Kidney tubule cell (primary cell): ENCODE results near the gene BTBD7.
A peak's percentile ranks its signal among the peaks of the same experiment; 100 is the strongest.

ENCODE experiments used
- DNase-seq: peaks from one replicate; pipeline ENCODE4 v3.0.0-alpha.2; 2018; ENCODE audit warnings: low spot score

Gene BTBD7

DNA sequence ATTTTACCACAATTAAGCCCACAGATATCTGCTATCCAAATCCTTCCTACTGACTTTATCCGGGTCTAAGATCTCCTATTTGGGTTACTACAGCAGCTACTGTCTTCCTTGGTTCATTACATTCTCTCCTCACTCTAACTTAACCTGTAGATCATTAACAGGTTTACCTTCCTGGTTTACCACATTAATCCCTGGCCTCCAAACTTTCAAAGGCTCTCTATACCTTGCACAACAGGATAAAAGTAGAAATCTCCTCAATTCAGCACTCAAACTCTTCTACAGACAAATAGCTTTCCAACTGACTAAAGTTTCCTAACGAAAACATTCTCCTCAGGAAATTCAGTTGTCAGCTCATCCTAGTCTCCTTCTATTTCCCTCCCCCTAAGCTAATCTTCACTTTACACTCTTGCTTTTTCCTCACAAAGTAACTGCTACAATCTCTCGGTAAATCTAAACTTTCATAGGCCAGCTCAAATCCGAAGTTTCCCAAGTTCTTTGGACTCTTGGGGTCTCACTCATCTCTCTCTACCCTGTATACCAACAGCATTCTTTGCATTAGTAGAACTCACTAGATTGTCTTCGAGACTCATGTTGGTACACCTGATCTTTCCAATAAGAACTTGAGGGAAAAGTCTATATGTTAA, 2.7 kb downstream of the BTBD7 start:
- DNase-seq = peak; percentile 86

GRCh38 chr14:93328546-93328945, 4.3 kb downstream of the BTBD7 start:
- no peak for DNase-seq

DNA sequence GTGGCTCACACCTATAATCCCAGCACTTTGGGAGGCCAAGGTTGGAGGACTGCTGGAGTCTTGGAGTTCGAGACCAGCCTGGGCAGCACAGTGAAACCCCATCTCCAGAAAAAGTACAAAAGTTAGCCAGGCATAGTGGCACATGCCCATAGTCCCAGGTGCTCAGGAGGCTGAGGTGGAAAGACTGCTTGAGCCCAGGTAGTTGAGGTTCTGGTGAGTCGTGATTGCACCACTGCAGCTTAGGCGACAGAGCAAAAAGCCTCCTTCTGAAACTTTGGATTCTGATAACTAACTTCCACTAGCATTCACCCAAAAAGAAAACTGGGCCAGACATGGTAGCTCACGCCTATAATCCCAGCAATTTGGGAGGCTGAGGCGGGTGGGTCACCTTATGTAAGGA, 6.6 kb downstream of the BTBD7 start:
- peak; percentile 36 for DNase-seq

DNA sequence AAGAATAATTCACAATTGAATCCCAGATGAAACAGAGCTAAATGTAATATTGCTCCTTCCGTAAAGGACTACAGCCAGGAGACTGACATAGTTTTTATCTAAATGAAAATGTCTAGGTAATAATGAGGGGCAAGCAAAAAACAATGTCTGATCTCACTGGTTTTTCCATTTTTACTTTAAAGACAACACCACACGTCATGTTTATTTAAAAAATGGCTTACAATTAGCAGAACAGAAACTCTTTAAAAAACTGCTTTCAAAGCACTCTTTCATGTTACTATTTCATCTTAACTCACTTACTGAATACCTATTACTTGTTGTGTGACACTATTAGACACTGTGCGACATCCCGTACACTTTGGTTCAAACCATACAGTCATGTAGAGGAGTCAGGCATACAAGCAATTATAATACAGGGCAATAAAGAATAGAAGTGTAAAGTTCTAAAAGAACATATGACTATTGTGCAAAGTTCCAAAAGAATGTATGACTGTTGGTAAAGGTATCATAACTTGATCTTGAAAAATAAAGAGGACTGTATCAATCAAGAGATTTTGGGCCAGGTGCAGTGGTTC, 9.1 kb downstream of the BTBD7 start:
- DNase-seq = no peak

DNA sequence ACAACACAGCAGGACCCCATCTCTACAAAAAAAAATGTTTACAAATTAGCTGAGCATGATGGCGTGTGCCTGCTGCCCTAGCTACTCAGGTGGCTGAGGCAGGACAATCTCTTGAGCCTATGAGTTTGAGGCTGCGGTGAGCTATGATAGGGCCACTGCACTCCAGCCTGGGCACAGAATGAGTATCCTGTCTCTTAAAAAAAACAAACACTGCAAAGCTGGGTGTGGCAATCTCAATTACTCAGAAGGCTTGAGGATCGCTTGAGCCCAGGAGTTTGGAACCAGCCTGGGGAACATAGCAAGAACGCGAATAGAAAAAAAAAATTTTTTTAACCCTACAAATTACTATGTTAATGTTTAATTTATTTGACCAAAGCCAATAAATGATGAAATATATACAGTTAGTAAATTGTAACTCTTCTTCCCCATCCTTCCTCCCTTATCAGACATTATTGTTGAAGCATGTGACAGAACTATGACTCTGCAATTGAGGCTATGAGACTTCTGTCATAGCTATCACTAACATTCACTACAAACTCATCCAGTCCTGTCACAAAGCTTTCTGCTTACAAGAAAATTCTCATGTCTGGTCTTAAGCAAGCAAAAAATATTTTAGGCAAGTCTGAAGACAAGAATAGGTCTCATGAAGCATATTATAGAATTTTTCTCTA, 9.8 kb downstream of the BTBD7 start:
- DNase-seq = no peak

- DNase-seq = no peak
Measured at GRCh38 chr14:93320489-93320888, 12.3 kb downstream of the BTBD7 start.

DNA sequence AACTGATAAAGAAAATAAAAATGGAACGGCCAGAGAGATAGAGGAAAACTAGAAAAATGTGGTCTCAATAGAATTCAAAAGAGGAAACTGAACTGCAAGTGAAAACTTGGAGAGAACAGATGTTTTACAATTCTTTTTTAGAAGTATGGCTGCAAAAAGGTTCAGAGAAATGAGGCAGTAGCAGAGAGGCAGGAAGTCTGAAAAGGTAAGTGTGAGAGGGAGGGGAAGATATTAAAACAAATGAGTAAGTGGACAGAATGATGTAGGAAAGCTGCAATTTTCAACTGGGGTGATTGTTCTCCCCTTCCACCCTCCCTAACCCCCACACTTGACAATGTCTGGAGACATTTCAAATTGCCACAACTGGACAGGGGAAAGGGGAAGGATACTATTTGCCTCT, 12.9 kb downstream of the BTBD7 start:
- no peak for DNase-seq

DNA sequence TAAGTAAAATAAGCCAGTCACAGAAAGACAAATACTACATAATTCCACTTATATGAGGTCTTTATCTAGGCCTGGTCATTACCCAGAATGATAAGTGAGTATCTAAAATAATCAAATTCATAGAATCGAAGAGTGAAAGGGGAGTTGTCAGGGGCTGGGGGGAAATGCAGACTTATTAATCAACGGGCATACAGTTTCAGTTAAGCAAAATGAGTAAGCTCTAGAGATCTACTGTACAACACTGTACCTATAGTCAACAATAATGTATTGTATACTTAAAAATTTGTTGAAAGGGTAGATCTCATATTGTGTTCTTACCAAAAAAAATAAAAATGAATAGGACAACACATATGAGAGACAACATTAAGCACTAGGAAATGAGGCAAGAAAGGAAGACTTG, 13.3 kb downstream of the BTBD7 start:
- DNase-seq = no peak

DNA sequence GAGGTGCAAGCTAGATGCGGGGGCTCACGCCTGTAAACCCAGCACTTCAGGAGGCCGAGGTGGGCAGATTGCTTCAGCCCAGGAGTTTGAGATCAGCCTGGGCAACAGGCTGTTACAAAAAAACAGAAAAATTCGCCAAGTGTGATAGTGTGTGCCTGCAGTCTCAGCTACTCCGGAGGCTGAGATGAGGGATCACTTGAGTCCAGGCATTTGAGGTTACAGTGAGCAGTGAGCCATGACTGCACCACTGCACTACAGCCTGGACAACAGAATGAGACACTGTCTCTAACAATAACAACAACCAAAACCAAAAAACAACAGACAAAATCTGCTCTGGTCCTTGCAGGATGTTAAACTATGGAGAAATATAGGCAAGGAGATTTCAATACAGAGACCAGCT, 13.9 kb downstream of the BTBD7 start:
- peak; percentile 89 for DNase-seq

- DNase-seq = peak; percentile 78
Measured at GRCh38 chr14:93317875-93318807, 14.7 kb downstream of the BTBD7 start.

- DNase-seq = no peak
Measured at GRCh38 chr14:93317210-93317874, 15.5 kb downstream of the BTBD7 start.

- DNase-seq = no peak
Measured at GRCh38 chr14:93316716-93317115, 16.1 kb downstream of the BTBD7 start.

DNA sequence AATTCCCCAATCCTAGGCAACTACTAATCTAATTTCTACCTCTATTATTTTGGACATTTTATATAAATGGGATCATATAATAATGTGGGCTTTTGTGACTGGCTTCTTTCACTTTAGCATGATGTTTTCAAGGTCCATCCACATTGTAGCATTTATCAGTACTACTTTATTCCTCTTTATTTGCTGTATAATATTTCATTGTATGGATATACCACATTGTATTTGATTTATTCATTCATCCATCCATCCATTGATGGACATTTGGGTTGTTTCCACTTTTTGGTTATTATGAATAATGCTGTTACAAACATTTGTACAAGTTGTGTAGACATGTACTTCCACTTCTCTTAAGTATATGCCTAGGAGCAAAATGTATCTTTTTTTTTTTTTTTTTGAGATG, 17.3 kb downstream of the BTBD7 start:
- DNase-seq = no peak

- DNase-seq = no peak
Measured at GRCh38 chr14:93311082-93311481, 21.8 kb downstream of the BTBD7 start.

DNA sequence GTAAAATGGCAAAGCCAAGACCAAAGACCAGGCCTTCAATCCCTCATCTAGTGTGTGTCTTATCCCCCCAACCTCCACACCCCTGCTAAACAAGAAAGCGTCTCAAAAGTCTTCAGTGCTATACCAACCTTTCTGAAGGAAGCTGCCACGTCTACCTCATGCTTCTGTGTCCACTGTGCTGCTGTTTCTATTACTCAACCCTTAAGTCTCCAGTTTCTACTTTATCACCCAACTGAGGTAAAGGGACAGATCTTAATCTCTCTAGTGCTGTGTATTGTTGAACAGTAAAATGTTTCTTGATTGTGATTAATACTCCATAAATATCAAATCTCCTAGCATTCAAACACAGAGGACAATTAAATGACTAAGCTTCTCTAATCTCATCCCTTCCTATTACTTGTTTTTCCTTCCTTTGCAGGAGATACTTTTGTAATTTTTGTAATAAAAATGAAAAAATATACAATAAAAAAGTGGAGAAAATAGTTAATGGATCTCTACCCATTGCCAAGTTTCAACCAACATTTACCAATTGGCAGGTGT, 23.3 kb downstream of the BTBD7 start:
- no peak for DNase-seq

DNA sequence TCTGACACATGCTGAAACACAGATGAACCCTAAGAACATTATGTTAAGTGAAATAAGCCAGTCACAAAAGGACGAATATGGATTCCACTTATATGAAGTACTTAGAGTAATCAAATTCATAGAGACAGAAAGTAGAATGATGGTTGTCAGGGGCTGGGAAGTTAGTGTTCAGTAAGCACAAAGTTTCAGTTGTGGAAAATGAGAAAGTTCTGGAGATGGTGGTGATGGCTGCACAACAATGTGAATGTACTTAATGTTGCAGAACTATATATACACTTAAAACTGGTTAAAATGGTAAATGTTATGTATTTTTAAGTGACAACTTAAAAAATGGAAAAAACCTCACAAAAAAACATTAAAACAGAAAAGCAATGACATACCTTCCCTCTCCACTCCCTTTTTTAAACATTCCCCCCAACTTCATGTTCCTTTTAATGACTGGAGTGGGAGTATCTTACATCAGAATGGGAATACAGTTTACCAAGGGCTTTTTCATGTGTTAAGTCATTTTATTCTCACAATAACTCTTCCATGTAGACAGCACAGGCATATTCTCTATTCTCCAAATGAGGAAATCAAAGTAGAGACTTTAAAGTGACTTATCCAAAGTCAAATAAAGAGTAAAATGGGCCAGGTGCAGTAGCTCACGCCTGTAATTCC, 24.0 kb downstream of the BTBD7 start:
- no peak for DNase-seq

DNA sequence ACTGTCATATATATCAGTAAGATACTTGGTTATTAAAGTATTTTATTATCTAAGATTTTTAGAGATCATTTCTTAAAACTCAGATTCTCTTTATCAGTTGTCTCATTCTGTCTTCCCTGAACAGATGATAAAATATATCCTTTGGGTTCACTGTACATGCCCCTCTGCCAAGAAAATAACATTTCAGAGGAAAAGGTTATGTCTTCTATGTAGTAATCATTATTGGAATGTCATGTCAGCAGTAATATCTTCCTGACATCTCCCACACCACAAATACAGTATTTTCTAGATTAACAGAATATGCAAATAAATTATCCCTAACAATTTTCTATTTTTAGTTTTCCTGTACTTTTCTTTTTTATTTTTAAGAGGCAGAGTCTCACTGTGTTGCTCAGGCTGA, 26.0 kb downstream of the BTBD7 start:
- DNase-seq = no peak

DNA sequence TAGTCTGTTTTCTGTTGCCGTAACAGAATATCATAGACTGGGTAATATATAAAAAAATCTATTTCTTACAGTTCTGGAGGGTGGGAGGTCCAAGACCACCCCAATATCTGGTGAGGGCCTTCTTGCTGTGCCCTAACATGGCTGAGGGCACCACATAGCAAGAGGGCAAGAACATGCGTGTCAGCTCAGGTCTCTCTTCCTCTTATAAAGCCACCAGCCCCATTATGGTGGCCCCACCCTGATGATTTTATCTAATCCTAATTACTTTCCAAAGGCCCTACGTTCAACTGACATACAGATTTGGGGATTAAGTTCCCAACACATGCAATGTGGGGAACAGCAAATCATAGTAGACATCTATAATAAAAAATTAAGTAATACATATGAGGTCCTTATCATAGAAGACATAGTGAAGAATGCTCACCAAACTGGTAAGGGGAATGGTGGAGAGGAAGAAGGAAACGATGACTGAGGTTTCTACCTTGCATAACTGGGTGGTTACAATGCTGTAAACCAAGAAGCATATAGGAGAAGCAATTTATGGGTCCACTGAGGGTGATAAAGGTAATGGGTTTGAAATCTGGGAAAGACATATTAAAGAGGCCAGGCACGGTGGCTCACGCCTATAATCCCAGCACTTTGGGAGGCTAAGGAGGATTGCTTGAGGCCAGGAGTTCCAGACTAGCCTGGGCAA, 27.0 kb downstream of the BTBD7 start:
- DNase-seq = no peak

DNA sequence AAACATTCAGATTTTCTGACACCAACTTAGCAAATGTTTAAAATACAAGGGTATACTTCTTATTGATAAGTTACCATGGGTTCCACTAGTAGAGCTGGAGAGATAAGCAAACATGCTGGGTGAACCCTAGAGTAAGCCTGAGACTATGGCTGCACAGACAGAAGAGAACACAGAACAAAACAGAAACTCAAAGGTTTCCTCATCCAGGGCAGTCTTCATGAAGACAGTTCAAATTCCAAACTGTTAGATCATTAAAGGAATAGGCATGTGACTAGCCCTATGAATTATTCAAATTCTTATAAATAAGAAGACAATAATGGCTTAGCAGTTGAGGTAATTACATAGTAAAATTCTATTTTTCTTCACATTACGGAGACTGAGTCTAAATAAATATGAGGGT, 28.1 kb downstream of the BTBD7 start:
- peak; percentile 60 for DNase-seq

DNA sequence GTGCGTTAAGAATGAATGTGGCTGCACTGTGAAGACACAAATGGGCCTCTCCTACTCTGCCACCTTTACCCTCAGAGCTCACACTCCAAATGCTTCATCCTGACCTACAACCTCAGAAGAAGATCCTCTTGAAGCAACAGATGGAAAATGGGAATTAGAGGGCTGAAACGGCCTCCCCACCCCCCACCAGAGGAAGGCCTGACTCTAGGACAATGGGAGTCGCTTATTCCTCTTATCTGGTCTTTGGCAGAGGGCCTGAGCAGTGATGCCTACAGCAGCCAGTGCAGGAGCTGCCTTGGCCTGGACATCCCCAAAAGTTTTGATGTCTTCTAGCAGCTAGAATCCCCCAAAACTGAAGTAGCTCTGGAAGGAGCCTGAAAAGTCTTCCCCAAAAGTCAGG, 29.2 kb downstream of the BTBD7 start:
- no peak for DNase-seq
